ENCODE results near the gene EPN2.
A peak's percentile ranks its signal among the peaks of the same experiment; 100 is the strongest.

EPN2 gene

DNA sequence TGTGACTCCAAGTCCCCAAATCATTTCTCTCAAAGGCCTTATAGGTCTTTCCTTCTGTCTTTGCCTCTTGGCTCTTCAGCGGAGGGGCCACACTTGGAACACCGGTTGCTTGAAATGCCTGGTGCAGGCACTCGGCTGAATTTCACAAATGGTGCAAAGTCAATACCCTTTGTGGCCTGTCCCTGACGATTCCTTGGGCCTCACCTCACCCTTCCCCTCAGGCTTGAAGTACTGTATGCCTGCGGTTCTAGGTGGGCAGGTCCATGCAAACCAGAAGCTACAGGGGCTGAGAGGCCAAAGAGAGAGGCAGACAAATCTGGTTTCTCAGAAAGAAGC lies 129.4 kb downstream of the EPN2 start:
- DNase-seq (ENCODE audit: insufficient read length, low spot score) = no peak
- TF ChIP-seq SPI1 (IDR thresholded peaks at IDR 0.05; ENCODE audit: low read depth, low read length) (no peak), POLR2A (IDR thresholded peaks at IDR 0.05; ENCODE audit: low read depth, low read length) (no peak), POLR2AphosphoS5 (IDR thresholded peaks at IDR 0.05; ENCODE audit: low read depth, low read length) (no peak), PAX5 (IDR thresholded peaks at IDR 0.05; ENCODE audit: insufficient read depth, low read length, severe bottlenecking) (no peak), POU2F2 (IDR thresholded peaks at IDR 0.05; ENCODE audit: low read depth, low read length) (no peak), TAF1 (IDR thresholded peaks at IDR 0.05; ENCODE audit: low read depth, low read length) (no peak)
- no peak for FAIRE-seq

DNA sequence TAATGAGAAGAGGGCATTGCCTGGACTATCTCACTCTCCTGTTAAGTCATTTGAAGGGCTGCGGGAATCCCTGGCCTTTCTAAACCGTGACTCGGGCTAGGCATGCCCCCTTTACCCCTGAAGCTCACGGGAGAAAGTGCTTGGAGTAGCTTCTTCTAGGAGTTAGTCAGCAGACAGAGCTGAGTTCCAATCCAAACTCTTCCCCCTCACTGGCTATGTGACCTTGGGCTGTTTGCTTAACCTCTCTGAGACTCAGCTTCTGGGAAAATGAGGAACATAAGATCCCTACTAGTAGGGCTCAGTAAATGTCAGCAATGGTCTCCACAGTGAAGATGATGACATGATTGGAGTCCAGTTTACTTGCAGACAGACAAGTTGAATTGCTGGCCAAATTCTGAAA lies 131.1 kb downstream of the EPN2 start:
- no peak for FAIRE-seq
- no peak for TF ChIP-seq SPI1 (IDR thresholded peaks at IDR 0.05; ENCODE audit: low read depth, low read length)
- no peak for TF ChIP-seq POU2F2 (IDR thresholded peaks at IDR 0.05; ENCODE audit: low read depth, low read length)
- no peak for TF ChIP-seq POLR2A (IDR thresholded peaks at IDR 0.05; ENCODE audit: low read depth, low read length)
- TF ChIP-seq PAX5 (IDR thresholded peaks at IDR 0.05; ENCODE audit: insufficient read depth, low read length, severe bottlenecking) = no peak
- no peak for TF ChIP-seq TAF1 (IDR thresholded peaks at IDR 0.05; ENCODE audit: low read depth, low read length)
- no peak for TF ChIP-seq POLR2AphosphoS5 (IDR thresholded peaks at IDR 0.05; ENCODE audit: low read depth, low read length)
- no peak for DNase-seq (ENCODE audit: insufficient read length, low spot score)

DNA sequence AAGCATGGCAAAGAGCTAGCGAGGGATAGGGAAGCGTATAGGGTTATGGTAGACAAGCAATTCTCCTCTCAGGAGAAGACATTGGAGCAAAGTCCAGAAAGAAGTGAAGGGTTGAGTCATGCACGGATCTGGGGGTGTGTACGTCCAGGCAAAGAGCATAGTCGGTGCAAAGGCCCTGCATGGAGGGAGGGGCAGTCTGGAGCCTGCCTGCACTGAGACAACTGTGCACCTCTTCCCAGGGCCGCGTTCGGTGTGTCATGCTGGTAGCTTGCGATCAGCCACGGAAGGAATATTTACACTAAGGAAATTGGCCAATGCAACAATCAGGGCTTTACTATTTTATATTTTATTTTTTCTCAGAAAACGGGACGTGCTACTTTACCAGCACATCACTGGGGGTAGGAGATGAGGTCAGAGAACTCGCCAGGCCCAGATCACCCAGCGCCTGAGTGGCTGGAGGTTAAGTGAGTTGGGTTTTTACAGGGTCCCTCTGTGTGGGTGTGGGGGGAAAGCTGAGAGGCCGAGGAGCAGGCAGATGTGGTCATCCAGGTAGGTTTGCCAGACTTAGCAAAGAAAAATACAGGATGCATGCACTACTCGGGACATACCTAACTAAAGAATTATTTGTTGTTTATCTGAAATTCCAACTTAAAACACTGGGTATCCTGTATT lies 132.1 kb downstream of the EPN2 start:
- DNase-seq (ENCODE audit: insufficient read length, low spot score) (no peak), FAIRE-seq (no peak)
- no peak for TF ChIP-seq POLR2A (IDR thresholded peaks at IDR 0.05; ENCODE audit: low read depth, low read length)
- TF ChIP-seq PAX5 (IDR thresholded peaks at IDR 0.05; ENCODE audit: insufficient read depth, low read length, severe bottlenecking) = no peak
- no peak for TF ChIP-seq POLR2AphosphoS5 (IDR thresholded peaks at IDR 0.05; ENCODE audit: low read depth, low read length)
- TF ChIP-seq POU2F2 (IDR thresholded peaks at IDR 0.05; ENCODE audit: low read depth, low read length) = no peak
- no peak for TF ChIP-seq TAF1 (IDR thresholded peaks at IDR 0.05; ENCODE audit: low read depth, low read length)
- TF ChIP-seq SPI1 (IDR thresholded peaks at IDR 0.05; ENCODE audit: low read depth, low read length) = no peak

DNA sequence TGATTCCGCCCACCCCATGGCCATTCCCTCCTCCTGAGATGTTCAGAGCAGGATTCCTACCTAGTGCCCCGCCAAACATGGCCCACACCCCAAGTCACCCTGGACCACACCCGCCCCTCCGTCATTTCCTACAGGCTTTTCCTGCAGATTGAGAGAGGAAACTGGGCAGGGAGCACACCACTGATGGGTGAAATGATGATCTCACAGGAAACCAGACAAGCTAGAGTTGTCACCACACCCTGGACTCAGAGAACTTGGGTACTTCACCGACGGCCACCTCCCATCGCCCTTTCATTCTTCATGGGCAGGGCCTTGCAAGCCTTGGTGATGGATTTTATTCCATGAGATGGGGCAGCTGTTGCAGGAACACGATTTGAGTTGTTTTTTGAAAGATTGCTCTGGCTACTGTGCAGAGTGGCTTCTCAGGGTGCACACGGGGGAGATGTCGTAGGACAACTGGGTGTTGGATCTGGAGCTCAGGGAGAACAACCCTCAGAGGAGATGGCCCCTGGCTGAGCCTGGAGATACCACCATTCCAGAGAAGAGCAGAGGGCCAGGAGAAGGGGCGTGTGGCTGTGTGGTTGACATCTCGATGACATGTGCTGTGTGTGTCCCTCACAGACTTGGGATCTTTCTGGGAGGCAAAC lies 132.8 kb downstream of the EPN2 start:
- no peak for DNase-seq (ENCODE audit: insufficient read length, low spot score)
- TF ChIP-seq SPI1 (IDR thresholded peaks at IDR 0.05; ENCODE audit: low read depth, low read length) = no peak
- TF ChIP-seq PAX5 (IDR thresholded peaks at IDR 0.05; ENCODE audit: insufficient read depth, low read length, severe bottlenecking) = no peak
- no peak for TF ChIP-seq POLR2AphosphoS5 (IDR thresholded peaks at IDR 0.05; ENCODE audit: low read depth, low read length)
- TF ChIP-seq POLR2A (IDR thresholded peaks at IDR 0.05; ENCODE audit: low read depth, low read length) = no peak
- no peak for TF ChIP-seq TAF1 (IDR thresholded peaks at IDR 0.05; ENCODE audit: low read depth, low read length)
- no peak for TF ChIP-seq POU2F2 (IDR thresholded peaks at IDR 0.05; ENCODE audit: low read depth, low read length)
- no peak for FAIRE-seq

DNA sequence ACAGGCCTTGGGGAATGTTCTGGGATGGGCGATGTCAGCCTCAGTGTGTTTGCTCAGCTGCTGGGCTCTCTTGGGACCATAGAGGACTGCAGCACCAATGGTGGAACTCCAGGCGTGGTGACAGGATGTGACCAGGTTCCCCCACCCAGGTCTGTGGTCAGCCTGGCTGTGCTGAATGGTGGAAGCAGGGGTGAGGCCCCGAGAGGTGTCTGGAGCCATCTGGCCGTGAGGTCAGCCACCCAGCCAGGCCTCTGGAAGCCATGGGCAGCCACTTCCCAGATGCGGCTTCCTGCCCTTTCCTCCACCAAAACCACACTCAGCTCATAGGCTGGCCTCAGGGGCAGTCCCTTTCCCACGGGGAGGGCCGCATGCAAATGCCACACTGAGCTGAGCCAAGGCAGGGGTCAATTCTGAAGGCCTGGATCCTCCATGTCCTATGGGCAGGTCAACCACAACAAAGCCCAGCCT lies 133.4 kb downstream of the EPN2 start:
- FAIRE-seq (peak; percentile 87), DNase-seq (ENCODE audit: insufficient read length, low spot score) (no peak)

DNA sequence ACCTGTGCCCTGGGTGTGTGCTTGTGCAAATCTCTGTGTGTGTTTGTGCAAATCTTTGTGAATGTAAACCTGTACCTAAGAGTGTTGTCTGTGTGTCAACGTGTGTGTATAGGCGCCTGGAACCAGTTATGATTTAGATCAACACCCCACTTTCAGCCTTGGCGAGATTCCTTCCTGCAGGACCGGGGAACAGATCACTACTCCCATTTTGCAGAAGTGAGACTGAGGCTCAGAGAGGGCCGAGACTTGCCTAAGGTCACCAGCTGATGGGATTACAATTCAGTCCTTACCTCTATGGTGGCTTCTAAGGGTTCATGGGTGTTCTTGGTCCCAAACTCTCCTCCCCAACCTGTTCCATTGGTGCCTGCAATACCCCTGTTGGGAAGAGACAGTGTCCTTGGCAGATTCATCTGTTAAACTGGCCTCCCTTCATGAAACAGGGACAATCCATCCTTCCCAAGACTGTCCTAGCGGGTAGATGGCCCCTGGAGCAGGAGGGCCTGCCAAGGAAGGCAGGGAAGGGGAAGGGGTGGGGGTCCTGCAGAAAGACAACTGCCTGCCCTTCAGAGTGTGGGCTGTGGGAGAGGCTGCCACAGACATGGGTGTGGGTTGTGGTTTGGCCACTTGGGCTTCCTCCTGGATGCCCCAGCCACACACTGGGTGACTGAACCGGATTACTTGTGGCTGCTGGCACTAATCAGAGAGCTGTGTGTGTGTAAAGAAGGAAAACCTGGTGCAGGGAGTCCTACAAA lies 134.3 kb downstream of the EPN2 start:
- DNase-seq (ENCODE audit: insufficient read length, low spot score) (no peak), FAIRE-seq (no peak)
- TF ChIP-seq POLR2A (IDR thresholded peaks at IDR 0.05; ENCODE audit: low read depth, low read length) = no peak
- peak; percentile 76 for TF ChIP-seq SPI1 (IDR thresholded peaks at IDR 0.05; ENCODE audit: low read depth, low read length)

More for the DNA sequence above, 133.4 kb downstream of the EPN2 start:
- no peak for TF ChIP-seq SPI1 (IDR thresholded peaks at IDR 0.05; ENCODE audit: low read depth, low read length)
- no peak for TF ChIP-seq TAF1 (IDR thresholded peaks at IDR 0.05; ENCODE audit: low read depth, low read length)
- no peak for TF ChIP-seq POLR2A (IDR thresholded peaks at IDR 0.05; ENCODE audit: low read depth, low read length)
- no peak for TF ChIP-seq POLR2AphosphoS5 (IDR thresholded peaks at IDR 0.05; ENCODE audit: low read depth, low read length)
- TF ChIP-seq POU2F2 (IDR thresholded peaks at IDR 0.05; ENCODE audit: low read depth, low read length) = no peak
- TF ChIP-seq PAX5 (IDR thresholded peaks at IDR 0.05; ENCODE audit: insufficient read depth, low read length, severe bottlenecking) = no peak

DNA sequence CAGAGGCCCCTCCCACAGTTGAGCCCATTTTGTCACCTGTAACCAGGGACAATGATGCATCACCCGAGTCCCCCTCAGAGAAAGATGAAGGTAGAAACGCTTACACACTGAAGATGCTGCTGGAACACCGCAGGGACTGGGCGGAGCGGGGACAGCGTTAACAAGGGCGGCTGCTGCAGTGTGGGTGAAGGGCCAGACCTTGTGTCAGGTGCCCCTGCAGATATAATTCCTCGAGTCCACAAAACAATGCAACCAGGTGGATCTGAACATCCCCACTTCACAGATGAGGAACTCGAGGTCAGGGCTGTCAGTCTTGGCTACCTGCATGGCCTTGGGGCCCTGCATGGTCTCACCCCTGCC lies 134.8 kb downstream of the EPN2 start:
- DNase-seq (ENCODE audit: insufficient read length, low spot score) = no peak
- no peak for TF ChIP-seq POLR2AphosphoS5 (IDR thresholded peaks at IDR 0.05; ENCODE audit: low read depth, low read length)
- FAIRE-seq = no peak

DNA sequence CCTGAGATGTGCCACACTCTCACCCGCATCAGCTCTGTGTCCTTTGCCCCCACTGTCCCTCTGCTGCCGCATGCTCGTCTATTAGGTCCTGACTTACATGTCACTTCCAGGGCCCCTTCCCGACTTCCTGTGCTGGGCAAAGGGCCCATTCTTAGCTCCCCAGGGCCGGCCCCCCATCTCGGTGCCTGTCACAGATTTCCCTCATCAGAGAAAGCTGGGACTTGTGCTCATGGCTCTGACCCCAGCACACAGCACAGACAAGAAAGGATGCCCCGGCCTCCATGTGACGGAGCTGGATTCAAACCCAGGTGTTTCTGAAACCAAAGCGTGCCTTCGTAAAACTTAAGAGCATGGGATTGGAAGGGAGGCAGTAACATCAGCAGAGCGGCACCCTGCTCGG lies 135.3 kb downstream of the EPN2 start:
- TF ChIP-seq TAF1 (IDR thresholded peaks at IDR 0.05; ENCODE audit: low read depth, low read length) (no peak), POLR2A (IDR thresholded peaks at IDR 0.05; ENCODE audit: low read depth, low read length) (no peak), POU2F2 (IDR thresholded peaks at IDR 0.05; ENCODE audit: low read depth, low read length) (no peak), POLR2AphosphoS5 (IDR thresholded peaks at IDR 0.05; ENCODE audit: low read depth, low read length) (no peak), SPI1 (IDR thresholded peaks at IDR 0.05; ENCODE audit: low read depth, low read length) (no peak), PAX5 (IDR thresholded peaks at IDR 0.05; ENCODE audit: insufficient read depth, low read length, severe bottlenecking) (no peak)
- no peak for DNase-seq (ENCODE audit: insufficient read length, low spot score)
- FAIRE-seq = no peak

DNA sequence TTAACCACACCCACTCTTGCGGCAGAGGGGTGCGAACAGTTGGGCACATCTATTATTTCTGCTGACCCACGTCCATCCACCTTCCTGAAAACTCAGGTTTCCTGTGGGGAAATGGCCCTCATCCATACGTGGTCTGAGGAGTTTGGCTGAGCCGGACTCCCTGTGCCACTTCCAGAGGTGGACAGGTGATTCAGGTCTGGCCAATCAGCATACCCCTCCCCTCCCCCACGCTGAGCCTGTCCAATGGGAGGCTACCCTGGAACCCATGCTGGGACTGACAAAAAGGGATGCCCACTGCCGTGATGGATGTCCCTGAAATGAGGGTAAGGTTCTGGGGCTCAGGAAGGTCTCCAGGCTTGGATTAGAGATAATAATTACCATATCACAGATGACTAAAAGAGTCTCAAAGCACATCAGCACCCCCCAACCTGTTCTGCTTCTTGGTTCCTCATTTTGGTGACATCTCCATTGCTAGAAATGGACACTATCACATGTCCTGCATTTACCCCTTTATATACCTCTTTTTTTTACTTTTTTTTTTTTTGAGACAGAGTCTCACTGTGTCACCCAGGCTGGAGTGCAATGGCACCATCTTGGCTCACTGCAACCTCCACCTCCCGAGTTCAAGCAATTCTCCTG lies 135.8 kb downstream of the EPN2 start:
- TF ChIP-seq SPI1 (IDR thresholded peaks at IDR 0.05; ENCODE audit: low read depth, low read length) (peak; percentile 30; the same call in 1 of the 2 replicates), POLR2A (IDR thresholded peaks at IDR 0.05; ENCODE audit: low read depth, low read length) (no peak), POU2F2 (IDR thresholded peaks at IDR 0.05; ENCODE audit: low read depth, low read length) (no peak), PAX5 (IDR thresholded peaks at IDR 0.05; ENCODE audit: insufficient read depth, low read length, severe bottlenecking) (no peak), POLR2AphosphoS5 (IDR thresholded peaks at IDR 0.05; ENCODE audit: low read depth, low read length) (no peak), TAF1 (IDR thresholded peaks at IDR 0.05; ENCODE audit: low read depth, low read length) (no peak)
- DNase-seq (ENCODE audit: insufficient read length, low spot score) (no peak), FAIRE-seq (no peak)

Measured in GM12891 (cell line).